AG08395 (cell line): ENCODE results near the gene TBC1D24.
"Not testable (repeated sequence)": the region's sequence is repeated elsewhere in the genome, so short reads cannot be mapped to it uniquely, and the experiment has no call there.

Experiments used
- DNase-seq: peaks from one replicate; pipeline ENCODE4 v3.0.0; 2012; ENCODE audit warnings: mixed read lengths, low spot score

Gene TBC1D24

DNA sequence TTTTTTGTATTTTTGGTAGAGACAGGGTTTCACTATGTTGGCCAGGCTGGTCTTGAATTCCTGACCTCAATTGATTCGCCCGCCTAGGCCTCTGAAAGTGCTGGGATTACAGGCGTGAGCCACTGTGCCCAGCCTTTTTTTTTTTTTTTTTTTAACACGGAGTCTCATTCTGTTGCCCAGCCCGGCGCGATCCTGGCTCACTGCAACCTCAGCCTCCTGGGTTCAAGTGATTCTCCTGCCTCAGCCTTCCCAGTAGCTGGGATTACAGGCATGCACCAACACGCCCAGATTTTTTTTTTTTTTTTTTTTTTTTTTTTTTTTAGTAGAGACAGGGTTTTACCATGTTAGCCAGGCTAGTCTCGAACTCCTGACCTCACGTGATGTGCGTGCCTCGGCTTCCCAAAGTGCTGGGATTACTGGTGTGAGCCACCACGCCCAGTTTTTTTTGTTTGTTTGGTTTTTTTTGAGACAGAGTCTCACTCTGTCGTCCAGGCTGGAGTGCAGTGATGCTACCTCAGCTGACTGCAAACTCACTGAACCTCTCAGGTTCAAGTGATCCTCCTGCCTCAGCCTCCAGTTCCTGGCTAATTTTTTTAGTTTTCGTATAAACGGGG, 58.3 kb downstream of the TBC1D24 start:
- not testable (repeated sequence) for DNase-seq

DNA sequence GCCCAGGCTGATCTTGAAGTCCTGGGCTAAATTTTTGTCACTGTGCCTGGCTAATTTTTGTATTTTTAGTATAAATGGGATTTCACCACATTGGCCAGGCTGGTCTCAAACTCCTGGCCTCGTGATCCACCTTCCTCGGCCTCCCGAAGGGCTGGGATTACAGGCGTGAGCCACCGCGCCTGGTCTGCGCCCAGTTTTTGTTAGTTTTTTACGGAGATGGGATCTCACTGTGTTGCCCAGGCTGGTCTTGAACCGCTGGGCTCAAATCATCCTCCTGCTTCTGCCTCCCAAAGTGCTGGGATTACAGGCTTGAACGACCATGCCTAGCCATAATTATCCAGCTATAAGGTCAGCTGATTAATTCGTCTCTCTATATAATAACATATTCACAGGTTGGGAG, 59.0 kb downstream of the TBC1D24 start:
- no peak for DNase-seq

DNA sequence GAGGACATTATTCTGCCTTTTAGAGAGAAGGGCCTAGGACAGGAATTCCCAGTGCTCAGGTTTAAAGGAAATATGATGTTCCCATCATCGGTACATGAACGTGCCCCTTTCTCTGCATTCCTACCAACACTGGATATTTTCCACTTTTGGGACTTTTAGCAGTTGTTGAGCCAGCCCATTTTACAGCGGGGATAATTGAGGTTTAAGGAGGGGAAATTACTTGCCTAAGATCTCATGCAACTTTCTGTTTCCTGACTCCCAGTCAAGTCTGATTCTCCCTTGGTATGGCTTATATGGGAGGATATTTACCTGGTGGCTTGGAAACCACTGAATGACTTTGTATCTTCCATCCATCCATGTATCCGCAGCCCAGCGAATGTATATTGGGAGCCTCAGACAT, 59.4 kb downstream of the TBC1D24 start:
- not testable (repeated sequence) for DNase-seq

DNA sequence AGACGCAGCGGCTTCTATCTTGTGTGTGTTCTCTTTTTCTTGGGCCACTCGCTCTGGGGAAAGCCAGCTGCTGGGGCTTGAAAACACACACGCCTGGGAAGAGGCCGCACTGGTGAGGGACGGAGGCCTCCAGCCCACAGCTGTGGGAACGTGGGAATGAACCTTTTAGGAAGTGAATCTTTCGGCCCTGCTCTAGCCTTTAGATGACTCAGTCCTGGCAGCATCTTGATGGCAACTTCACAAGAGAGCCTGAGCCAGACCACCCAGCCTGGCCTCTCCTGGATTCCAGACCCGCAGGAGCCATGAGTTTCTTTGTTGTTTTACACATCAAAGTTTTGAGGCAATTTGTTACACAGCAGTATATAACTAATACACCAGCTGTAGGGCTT, 60.7 kb downstream of the TBC1D24 start:
- peak; percentile 63 for DNase-seq

DNA sequence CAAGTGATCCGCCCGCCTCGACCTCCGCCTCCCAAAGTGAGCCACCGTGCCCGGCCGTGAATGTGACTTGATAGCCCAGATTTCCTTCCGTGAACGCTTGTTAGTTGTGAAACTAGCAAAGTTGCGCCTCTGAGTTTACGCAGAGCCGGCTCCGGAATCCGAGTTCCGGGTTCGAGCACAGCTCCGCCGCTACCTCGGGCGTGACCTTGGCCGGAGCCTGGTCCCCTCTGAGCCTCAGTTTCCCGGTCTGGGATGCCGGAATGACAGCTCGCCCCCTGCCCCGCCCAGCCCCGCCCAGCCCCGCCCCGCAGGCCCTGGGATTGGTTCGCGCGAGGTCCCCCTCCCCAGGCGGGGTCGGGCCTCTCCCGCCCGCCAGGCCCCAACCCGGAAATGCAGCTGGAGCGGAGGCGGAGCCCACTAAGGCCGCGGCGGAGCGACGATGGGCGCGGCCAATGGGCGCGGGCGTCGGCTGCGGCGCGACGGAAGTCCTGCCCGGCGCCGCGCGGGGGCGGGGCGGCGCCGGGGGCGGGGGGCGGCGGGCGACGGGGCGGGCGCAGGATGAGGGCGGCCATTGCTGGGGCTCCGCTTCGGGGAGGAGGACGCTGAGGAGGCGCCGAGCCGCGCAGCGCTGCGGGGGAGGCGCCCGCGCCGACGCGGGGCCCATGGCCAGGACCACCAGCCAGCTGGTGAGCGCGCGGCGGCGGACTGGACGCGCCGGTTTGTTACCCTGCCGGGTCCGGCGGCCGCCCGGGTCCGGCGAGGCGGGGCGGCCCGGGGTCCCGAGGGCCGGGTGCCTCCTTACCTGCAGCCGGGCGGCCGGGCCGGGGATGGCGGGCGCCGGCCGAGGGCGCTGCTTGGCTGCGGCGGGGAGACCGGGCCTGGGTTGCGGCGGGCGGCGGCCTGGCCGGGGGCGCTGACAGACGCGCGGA, 62.8 kb downstream of the TBC1D24 start, which contains the start of gene PDPK1:
Gene PDPK1, plus strand, starts transcription at position 571 of the 929 bp plus-strand sequence. Its CDS starts 92 bp downstream, at position 663.
- peak; percentile 95 for DNase-seq

DNA sequence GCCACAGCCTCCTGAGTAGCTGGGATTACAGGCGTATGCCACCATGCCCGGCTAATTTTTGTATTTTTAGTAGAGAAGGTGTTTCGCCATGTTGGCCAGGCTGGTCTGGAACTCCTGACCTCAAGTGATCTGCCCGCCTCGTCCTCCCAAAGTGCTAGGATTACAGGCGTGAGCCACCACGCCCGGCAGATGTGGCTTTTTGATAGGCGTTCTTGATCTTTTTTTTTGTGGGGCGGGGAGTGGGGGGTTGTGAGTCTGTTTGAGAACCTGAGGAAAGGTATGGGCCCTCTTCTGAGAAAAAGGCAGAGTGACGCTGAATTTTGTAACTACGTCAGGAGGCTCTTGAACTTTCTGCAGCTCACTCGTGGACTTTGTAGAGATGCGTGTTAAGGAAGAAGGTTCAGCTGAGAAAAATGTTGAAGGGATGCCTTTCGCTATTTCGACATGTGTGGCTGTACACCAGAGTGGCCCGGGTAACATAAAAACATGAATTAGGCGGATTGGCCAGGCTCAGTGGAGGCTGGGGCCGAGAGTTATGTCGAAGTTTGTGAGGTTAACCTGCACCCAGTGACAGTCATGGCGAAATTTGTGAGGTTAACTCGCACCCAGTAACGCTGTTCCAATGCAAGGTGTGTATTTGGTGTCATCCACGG, 64.4 kb downstream of the TBC1D24 start:
- DNase-seq: not testable (repeated sequence)

DNA sequence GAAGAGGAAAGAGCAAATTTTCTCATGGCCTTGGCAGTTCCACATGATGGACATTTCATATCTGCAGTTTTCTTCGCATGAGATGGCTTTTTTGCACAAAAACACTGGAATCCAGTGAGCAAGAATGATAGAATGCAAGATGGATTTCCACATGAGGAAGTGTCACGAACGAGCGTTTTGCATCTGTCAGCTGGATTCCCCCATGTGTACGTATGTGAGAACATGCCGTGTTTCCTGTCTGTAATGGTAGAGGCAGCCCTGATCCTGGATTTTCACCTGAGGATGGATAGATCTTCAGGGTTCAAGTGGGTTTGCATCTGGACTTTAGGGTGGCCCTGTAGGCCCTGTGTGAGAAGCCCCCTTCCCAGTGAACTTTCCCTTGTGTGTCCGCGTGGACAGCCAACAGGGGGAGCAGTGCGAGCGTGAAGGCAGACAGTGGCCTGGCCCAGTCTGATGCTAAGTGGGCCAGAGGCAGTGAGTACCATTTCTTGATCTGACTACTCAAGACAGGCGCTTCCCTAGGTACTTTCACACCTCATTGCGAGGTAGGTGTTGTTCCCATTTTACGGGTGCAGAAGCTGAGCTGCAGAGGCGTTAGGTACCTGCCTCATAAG, 65.0 kb downstream of the TBC1D24 start:
- DNase-seq: not testable (repeated sequence)

DNA sequence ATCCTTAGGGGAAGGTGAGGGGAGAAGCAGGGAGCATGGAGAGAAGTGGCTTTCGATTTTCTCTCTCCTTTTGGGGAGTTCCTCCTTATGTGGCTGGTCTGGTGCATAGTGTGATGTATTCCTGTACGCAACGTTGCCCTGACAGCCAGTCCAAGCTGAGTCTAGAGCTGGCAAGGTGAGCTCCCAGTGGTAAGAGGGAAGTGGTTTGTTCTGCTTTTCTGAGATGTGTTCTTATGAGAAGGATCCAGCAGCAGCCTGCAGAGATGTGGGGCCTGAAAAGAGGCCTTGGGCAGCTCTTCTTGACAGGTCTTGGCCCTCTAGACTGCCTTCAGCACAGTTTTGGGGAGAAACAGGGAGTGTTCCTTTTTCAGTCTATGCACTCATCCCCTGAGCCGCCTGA, 66.0 kb downstream of the TBC1D24 start:
- not testable (repeated sequence) for DNase-seq

DNA sequence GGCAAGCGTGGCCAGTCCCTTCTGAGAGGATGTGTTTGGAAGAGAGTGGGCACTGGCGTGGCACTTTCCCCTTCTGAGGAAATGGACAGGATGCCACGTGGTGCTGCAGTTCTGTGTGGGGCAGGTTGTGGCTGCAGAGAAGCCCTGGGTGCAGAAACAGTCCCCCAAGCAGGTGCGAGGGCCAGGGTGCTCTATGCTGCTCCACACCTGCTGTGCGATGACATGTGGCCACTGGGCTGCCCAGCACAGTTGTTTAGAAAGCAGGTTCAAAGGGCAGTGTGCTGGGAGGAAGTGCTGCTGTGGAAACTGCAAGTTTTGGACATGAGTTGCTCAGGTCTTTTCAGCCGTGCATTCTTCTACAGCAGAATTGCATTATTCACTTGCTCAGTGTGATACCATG, 66.5 kb downstream of the TBC1D24 start:
- DNase-seq: not testable (repeated sequence)

DNA sequence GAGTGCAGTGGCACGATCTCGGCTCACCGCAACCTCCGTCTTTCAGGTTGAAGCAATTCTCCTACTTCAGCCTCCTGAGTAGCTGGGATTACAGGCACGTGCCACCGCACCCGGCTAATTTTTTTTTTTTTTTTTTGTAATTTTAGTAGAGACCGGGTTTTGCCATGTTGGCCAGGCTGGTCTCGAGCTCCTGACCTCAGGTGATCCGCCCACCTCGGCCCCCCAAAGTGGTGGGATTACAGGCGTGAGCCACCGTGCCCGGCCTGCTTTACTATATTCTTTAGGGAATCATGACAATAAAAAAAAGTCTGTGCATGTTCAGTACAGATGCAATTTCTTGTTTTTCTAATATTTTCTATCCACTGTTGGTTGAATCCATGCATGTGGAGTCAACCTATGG, 68.8 kb downstream of the TBC1D24 start:
- DNase-seq: not testable (repeated sequence)

DNA sequence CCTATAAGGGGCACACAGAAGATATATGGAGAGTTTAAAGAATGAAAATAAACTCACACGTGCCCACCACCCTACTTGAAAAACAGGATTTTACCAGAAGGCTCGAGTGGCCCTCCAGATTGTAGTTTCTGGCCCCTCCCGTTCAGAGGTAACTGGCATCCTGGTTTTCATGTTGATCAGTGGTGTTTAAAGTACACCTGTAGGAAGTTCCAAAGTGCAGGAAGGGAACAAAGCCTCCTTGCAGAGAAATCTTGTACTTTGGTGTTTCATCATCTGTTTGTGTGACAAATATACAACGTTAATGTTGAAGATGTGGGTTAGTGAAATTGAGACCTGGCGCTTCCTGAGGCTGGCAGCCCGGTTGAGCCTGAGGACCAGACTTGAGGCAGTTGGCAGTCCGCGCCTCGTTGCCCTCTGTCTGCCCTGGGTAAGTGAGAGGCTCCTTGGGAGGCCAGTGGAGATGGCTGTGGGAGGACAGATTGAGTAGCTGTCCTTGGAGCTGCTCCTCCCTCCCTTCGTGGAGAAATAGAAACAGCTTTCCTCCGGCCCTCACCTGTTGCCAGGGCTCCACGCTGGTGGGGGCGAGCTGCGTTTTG, 75.5 kb downstream of the TBC1D24 start:
- not testable (repeated sequence) for DNase-seq

DNA sequence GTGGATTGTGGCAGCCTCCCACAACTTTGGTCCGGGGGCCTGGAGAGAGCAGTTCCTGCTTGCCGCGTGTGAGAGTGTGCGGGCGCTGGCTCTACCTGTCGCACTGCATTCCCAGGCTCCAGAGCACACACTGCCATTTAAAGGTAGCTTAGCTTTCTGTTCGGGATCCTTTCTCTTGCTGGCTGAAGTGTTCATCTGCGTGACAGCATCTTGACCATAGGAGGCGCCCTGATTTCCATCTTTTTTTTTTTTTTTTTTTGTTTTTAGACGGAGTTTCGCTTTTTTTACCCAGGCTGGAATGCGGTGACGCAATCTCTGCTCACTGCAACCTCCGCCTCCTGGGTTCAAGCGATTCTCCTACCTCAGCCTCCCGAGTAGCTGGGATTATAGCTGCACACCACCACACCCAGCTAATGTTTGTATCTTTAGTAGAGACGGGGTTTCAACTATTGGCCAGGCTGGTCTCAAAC, 76.5 kb downstream of the TBC1D24 start:
- DNase-seq: not testable (repeated sequence)

DNA sequence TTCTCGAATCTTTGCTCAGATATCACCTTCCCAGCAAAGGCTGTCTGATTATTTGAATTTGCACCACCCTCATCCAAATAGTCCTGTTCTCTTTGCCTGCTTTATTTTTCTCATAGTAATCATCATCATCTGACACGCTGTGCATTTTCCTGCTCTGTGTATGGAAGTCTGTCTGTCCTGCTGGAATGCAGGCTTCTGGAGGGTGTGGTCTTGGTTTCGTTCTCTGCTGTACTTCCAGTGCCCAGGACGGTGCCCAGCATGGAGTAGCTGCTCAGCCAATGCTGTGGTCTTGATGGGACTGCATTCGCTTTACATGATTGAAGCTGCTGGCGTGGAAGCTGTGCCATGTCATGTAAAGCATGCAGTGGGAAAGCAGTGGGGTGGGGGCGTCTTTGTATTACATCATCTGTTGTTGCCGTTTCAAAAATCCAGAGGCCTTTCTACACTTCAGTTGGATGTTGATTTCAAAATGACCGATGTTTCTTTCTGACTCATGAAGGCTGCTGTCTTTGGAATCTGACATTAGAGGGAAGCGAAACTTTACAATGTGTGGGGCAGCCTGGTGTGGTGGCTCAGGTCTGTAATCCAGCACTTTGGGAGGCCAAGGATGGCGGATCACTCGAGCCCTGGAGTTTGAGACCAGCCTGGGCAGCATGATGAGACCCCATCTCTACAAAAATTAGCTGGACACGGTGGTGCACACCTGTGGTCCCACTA, 79.9 kb downstream of the TBC1D24 start:
- not testable (repeated sequence) for DNase-seq
